ENCODE measurements around the gene FMN2.

DNA sequence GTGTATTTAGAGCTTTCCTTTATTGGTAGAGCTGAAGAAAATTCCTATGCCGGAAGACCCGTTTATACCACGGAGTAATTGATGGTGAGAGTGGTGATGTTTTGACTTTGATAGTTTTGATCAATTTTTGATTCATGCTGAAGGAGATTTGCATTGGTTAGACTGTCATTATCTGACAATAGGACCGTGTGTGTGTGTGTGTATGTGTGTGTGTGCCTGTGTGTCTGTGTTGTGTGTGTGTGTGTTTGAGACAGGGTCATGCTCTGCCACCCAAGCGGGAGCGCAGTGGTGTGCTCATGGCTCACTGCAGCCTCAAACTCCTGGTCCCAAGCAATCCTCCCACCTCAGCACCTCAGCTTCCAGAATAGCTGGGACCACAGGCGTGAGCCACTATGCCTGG, 9.6 kb downstream of the FMN2 start:
- TF ChIP-seq EP300 (IDR thresholded peaks at IDR 0.05) (no peak), RCOR1 (IDR thresholded peaks at IDR 0.05; ENCODE audit: low read depth, low read length) (no peak), POLR2A (IDR thresholded peaks at IDR 0.05; ENCODE audit: low read length) (no peak), MAFK (IDR thresholded peaks at IDR 0.05; ENCODE audit: partially characterized antibody) (no peak), BHLHE40 (IDR thresholded peaks at IDR 0.05; ENCODE audit: low read depth, low read length) (no peak), REST (IDR thresholded peaks at IDR 0.05) (no peak)
